HG02623 (cell line): ENCODE measurements around the gene CLASP2.

Experiments used
- ATAC-seq: cut with Tn5 transposase; IDR thresholded peaks from one replicate; pipeline ENCODE4 v1.9.1; 2021; ENCODE audit warnings: moderate library complexity; ENCODE audit not compliant: unreplicated experiment

Gene CLASP2

GRCh38 chr3:33547101-33547500 is 171.0 kb downstream of the CLASP2 start:
- ATAC-seq, result no peak

- no peak for ATAC-seq
Measured at GRCh38 chr3:33544126-33544525, 173.9 kb downstream of the CLASP2 start.

GRCh38 chr3:33543601-33544000 is 174.5 kb downstream of the CLASP2 start:
- no peak for ATAC-seq

- no peak for ATAC-seq
Measured at GRCh38 chr3:33541918-33542317, 176.1 kb downstream of the CLASP2 start.

- no peak for ATAC-seq
Measured at GRCh38 chr3:33538678-33539339, 179.2 kb downstream of the CLASP2 start.

GRCh38 chr3:33537133-33537532 is 180.9 kb downstream of the CLASP2 start:
- ATAC-seq, result no peak

GRCh38 chr3:33526787-33527186 is 191.3 kb downstream of the CLASP2 start:
- ATAC-seq, result no peak

DNA sequence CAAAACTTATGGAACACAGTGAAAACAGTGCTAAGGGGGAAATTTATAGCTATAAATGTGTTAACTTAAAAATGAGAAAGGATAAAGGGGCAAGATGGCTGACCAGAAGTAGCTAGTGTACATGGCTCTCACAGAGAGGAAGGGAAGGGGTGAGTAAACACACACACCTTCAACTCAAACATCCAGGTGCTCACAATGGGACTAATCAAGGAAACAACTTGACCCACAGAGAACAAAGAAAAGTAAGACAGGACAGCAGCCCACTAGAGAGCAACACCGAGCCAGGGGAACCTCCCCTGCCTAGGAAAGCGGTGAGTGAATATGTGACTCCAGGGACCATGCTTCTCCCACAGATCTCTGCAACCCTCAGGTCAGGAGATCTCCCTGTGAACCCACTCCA is 192.8 kb downstream of the CLASP2 start:
- no peak for ATAC-seq

DNA sequence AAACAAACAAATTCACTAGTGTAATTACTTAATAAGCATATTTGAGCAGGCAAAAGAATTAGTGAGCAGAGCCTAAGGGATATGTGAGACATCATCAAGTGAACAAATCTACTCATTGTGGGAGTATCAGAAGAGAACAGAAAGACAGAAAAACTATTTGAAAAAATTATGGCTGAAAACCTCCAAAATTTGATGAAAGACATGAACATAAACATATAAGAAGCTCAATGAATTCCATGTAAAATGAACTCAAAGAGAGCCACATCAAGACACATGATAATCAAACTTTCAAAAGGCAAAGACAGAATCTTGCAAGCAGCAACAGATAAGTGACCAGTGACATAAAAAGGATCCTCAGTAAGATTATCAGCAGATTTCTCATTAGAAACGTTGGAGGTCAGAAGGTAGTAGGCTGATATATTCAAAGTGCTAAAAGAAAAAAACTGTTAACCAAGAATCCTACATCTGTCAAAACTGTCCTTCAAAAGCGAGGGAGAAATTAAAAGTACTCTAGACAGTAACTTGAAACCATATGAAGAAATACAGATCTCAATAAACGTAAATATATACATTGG is 194.9 kb downstream of the CLASP2 start:
- no peak for ATAC-seq

GRCh38 chr3:33521736-33522135 is 196.3 kb downstream of the CLASP2 start:
- no peak for ATAC-seq

DNA sequence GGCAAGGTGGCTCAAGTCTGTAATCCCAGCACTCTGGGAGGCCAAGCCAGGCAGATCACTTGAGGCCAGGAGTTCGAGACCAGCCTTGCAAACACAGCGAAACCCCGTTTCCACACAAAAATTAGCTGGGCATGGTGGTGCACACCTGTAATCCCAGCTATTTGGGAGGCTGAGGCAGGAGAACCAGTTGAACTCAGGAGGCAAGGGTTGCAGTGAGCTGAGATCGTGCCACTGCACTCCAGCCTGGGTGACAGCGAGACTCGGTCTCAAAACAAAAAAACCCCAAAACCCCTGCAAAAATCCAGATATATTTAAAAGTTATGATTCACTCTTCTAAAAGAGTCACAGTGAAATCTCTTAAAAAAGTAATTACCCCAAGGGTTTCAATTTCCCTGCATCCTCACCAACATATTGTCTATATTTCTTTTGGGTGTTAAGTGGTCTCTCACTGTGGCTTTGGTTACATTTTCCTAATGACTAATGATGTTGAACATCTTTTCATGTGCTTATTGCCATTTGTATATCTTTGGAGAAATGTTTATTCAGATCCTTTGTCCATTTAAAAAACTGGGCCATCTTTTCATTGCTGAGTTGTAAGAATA is 204.7 kb downstream of the CLASP2 start:
- ATAC-seq, result no peak

GRCh38 chr3:33505027-33505426 is 213.0 kb downstream of the CLASP2 start:
- ATAC-seq, result no peak

DNA sequence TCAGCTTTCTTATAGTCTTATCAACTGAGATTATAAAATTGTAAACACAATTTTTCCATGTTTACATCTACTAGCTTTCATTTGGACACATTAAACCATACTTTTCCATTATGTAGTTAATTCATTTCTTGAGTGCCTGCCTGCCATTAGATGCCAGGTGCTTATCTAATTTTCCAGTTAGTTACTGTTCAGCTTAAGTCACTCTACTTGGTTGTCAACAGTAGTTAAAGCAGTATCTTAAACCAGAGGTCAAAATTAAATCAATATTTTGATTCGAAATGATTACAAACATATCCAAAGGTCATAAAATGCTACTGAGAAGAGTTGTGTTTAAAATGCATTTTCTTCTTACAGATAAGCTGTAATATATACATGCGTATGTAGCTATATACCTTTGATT is 221.6 kb downstream of the CLASP2 start:
- no peak for ATAC-seq

- no peak for ATAC-seq
Measured at GRCh38 chr3:33491721-33492120, 226.3 kb downstream of the CLASP2 start.

DNA sequence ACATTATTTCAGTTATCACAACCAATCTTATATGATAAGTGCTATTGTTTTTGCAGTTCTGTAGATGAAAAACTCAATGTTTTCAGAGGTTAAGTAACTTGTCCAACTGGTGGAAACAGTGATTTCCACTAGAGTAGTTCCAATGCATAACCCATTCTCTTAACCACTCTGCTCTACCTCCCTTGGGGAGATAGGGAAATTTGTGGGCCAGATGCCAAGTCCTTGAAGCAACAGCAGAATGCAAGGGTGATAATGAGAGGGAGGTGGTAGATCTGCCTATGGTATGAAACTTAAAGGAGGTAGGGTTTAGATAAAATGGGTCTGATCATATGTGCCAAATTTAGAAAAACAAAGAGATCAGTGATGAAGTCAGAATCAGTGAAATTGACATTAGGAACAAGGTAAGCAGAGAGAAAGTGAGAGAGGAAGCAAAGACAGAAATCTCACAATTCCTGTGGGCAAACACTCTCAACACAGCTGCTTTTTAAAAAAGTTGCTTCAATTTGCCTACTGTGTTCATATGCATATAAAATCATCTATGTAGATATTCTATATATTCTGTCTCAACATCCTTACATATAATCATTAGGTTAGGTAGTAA is 227.3 kb downstream of the CLASP2 start:
- no peak for ATAC-seq

- ATAC-seq, result no peak
Measured at GRCh38 chr3:33488683-33489082, 229.4 kb downstream of the CLASP2 start.

DNA sequence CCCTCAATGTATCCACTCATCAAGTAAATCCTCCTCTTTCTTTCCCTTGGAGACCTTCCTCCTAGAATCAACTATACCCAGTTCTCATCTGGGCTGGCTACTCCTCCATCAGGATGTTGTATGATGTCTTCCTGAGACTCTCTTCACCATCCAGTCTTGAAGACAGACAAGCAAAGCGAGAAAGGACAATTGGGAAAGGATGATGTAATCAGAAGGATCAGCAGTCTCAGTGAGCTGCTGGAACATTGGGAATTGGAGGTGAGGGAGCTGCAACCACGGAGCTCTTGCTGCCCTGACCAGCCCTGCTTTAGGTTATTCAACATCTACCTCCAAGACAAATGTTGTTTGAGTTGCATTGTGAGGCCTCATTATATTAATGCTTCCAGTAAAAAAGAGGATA is 229.8 kb downstream of the CLASP2 start:
- no peak for ATAC-seq

- ATAC-seq, result no peak
Measured at GRCh38 chr3:33482111-33482521, 235.9 kb downstream of the CLASP2 start.

GRCh38 chr3:33474896-33475295 is 243.2 kb downstream of the CLASP2 start:
- no peak for ATAC-seq

GRCh38 chr3:33473813-33474212 is 244.2 kb downstream of the CLASP2 start:
- ATAC-seq, result no peak

DNA sequence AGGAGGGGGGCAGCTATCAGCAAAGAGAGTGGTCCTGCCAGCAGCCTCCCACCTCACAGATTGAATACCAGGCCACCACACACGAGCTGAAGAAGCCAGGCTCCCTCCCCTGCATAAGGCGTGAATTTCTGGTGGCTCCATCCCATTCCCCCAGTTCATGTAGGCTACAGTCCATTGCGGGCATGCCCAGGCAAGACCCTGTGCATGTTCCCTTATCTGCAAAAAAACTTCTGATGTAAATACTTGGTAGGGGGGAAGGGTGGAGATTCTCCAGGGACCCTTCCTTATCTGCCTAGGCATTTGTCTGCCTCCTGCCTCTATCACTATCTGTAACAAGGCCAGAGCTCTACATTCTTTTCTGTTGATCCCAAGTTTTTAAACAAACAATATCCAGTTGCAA is 250.3 kb downstream of the CLASP2 start:
- ATAC-seq, result no peak

- ATAC-seq, result no peak
Measured at GRCh38 chr3:33461097-33461496, 257.0 kb downstream of the CLASP2 start.
